ENCODE results near the gene ZNF74.

ZNF74 gene

DNA sequence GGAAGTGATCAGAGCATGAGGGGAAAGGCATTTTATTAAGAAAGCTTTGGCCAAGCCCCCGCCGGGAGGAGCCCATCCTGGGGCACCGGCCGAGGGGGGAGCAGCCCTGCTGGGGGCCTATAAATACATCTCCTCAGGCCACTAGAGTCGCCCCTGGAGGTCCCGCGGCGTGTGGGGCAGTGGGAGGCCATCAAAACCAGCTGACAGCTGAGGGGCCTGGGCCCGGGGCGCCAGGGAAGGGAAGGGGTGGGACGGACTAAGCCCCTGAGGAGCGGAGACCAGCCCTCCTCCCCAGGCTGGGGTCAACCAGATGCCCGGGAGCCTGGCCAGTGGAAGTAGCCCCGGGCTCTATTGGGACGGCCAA, 30.6 kb downstream of the ZNF74 start:
- TF ChIP-seq, protein P1, sequence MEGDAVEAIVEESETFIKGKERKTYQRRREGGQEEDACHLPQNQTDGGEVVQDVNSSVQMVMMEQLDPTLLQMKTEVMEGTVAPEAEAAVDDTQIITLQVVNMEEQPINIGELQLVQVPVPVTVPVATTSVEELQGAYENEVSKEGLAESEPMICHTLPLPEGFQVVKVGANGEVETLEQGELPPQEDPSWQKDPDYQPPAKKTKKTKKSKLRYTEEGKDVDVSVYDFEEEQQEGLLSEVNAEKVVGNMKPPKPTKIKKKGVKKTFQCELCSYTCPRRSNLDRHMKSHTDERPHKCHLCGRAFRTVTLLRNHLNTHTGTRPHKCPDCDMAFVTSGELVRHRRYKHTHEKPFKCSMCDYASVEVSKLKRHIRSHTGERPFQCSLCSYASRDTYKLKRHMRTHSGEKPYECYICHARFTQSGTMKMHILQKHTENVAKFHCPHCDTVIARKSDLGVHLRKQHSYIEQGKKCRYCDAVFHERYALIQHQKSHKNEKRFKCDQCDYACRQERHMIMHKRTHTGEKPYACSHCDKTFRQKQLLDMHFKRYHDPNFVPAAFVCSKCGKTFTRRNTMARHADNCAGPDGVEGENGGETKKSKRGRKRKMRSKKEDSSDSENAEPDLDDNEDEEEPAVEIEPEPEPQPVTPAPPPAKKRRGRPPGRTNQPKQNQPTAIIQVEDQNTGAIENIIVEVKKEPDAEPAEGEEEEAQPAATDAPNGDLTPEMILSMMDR (IDR thresholded peaks at IDR 0.05; ENCODE audit: low read depth, low read length, missing control alignments) = no peak

DNA sequence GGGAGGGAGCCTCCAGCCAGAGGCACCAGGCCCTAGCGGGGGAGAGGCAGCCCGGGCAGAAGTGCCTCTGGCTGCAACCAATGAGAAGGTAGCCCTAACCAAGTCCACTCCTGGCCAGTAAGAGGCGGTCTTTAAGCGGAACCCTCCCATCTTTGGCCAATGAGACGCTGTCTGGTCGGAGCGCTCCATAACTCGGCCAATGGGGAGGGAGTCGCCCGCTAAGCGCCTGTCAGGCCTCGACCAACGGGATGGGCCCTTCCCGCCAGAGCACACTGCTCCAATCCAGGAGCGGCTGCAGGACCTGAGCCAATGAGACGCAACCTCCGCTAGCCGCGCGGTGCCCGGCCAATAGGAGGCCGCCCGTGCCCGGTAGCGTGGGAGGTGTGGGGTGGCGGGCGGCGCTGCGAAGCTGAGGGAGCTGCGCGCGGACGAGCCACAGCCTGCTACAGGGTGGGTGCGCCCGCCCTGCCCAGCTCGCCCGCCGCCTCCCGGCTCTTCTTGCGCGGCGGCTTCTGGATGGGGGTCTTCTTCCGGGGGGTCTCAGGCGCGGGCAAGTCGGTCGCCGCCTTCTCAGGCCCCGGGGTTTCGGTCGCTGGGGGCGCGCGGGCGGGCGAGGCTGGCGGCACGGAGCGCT, 31.1 kb downstream of the ZNF74 start:
- no peak overlapping the region for H3K4me3 ChIP-seq (replicated peaks; ENCODE audit: low read depth, low read length)
- TF ChIP-seq, protein P1 (IDR thresholded peaks at IDR 0.05; ENCODE audit: low read depth, low read length, missing control alignments) = no peak
- DNase-seq (ENCODE audit: extremely low read depth, low read depth) = no peak

More for the DNA sequence above, 30.6 kb downstream of the ZNF74 start:
- no peak for DNase-seq (ENCODE audit: extremely low read depth, low read depth)
- no peak overlapping the region for H3K4me3 ChIP-seq (replicated peaks; ENCODE audit: low read depth, low read length)

GRCh38 chr22:20425566-20426258, 31.8 kb downstream of the ZNF74 start:
- TF ChIP-seq, protein P1 (IDR thresholded peaks at IDR 0.05; ENCODE audit: low read depth, low read length, missing control alignments) = no peak
- H3K4me3 ChIP-seq (replicated peaks; ENCODE audit: low read depth, low read length) = no peak overlapping the region

GRCh38 chr22:20426259-20426615, 32.3 kb downstream of the ZNF74 start:
- no peak overlapping the region for H3K4me3 ChIP-seq (replicated peaks; ENCODE audit: low read depth, low read length)
- no peak for DNase-seq (ENCODE audit: extremely low read depth, low read depth)
- TF ChIP-seq, protein P1 (IDR thresholded peaks at IDR 0.05; ENCODE audit: low read depth, low read length, missing control alignments) = no peak

More at GRCh38 chr22:20425566-20426258, 31.8 kb downstream of the ZNF74 start:
- DNase-seq (ENCODE audit: extremely low read depth, low read depth) = no peak

DNA sequence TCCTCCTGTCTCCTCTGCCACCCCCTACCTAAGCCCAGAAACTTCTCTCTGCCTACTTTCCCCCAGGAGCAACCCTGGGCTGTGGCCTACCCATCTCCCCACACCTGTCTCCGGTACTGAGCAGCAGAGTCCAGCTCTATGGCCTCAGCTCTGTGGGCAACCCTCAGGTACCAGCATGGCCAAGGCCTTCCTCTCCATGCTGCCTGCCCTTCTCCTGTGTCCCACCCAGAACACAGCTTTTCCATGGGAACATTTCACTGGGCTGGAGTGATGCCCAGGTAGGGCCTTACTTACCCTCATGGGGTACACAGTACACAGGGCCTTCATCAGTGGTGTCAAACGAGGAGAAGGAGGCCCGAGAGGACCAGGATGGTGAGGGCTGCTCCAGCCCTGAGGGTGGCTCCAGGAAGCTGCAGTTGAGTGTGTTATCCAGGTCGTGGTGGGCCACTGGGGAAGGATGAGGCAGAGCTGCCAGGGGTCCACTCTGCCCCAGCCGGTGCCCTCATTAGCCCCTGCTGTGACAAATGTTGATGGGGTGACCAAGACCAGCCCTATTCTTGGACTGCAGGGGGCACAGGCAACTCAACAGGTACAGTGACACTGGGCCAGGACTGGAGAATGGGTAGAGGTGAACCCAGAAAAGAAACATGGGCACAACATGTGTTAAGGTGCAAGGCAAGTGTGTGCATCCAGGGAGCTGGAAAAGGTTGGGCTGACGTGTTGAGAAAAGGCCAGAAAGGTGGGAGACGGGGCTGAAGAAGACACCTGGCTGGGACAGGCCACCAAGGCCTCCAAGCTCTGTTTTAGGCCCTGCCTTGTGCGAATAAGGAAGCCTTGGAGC, 33.4 kb downstream of the ZNF74 start:
- TF ChIP-seq, protein P1 (IDR thresholded peaks at IDR 0.05; ENCODE audit: low read depth, low read length, missing control alignments) = no peak
- H3K4me3 ChIP-seq (replicated peaks; ENCODE audit: low read depth, low read length) = no peak overlapping the region
- DNase-seq (ENCODE audit: extremely low read depth, low read depth) = no peak

DNA sequence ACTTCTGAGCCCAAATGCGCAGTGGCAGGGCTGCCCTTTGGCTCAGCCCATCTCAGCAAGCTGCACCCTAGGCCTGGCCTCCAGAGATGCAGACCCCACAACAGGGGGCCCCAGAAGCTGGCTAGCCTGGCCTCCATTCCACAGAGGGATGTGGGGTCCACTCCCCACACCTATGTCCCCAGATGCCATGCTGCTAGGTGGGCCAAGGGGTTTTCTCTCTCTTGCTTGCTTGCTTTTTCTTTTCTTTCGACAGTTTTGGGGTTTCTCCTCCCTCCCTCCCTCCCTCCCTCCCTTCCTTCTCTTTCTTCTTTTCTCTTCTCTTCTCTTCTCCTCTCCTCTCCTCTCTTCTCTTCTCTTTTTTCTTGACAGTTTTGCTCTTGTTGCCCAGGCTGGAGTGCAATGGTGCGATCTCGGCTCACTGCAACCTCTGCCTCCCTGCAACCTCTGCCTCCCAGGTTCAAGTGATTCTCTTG, 34.0 kb downstream of the ZNF74 start:
- no peak overlapping the region for H3K4me3 ChIP-seq (replicated peaks; ENCODE audit: low read depth, low read length)
- DNase-seq (ENCODE audit: extremely low read depth, low read depth) = no peak
- TF ChIP-seq, protein P1 (IDR thresholded peaks at IDR 0.05; ENCODE audit: low read depth, low read length, missing control alignments) = no peak
